ENCODE data around the gene COMMD8. TPM values are rescaled to one million over a fixed set of nuclear protein-coding genes. Genes with fewer than 3 reads are reported as not detected.
"Not testable (repeated sequence)": the region's sequence is repeated elsewhere in the genome, so short reads cannot be mapped to it uniquely, and the experiment has no call there.

The COMMD8 gene
- 10 to 100 TPM; 11.3 to 19.7 (median 16.3) TPM for total RNA-seq

GRCh38 chr4:47463235-47463956 lies at the start of gene COMMD8:
Gene COMMD8, minus strand, starts transcription at chr4:47463702. Its CDS starts 51 bp downstream, at chr4:47463651.
- Histone ChIP-seq H3K4me3 (peak within 1 kb of the TSS; percentile 64 to 97 (median 79)), H3K27ac (peak within 1 kb of the TSS; percentile 71 to 79), H3K4me1 (replicated peaks in 1 of 2) (peaks cover 0 to 14% of the 10 kb centered on the region in 2 donors)
- peak; percentile 90 to 98 (median 97) for ATAC-seq (replicated peaks in 6 of 8)
- 0 to 1% (median 0%) methylated on average over 1 to 14 of the region's 51 CpGs; no CpG with 5 or more reads in 1 of the 10 experiments for WGBS, 10 experiments
- in situ Hi-C loops (cut with MboI; ENCODE audit: low pct_unique_long_range_greater_than_20kb in 2 of 9, low sequenced_read_pairs in 9 of 9, unreplicated experiment in 9 of 9): no loop called here

DNA sequence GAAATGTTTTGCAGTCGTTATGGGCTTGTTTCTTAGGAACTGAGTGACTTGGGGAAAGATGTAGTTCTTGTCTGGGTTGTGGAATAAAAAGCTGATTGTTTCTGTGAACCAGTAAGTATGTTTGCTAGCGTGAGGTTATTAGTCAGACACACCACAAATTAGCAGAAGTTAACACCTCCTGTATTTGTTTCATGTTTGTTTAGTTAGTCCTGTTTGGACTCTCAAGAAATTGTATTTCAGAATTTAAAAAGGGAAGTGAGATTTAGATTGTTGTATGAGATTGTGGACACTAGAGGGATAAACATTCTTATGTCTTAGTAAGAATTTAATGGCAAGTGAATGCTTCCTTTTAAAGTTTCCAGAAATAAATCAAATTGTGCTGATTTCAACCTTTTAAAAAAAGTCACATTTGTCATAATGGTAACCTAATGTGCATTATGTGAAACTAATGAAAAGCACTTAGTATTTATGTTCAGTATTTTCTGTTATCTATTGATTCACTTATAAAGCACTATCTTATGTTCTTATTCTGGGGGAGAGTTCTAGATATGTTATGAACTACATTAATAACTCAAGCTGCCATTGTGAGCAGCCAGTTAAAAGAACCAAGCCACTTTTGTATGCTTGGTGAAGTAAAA lies 47.1 kb upstream of the COMMD8 start:
- Histone ChIP-seq H3K4me1 (replicated peaks in 1 of 2) (peaks cover 3 to 6% of the 10 kb centered on the region in 2 donors), H3K4me3 (no peak overlapping the region), H3K27ac (no peak overlapping the region)
- WGBS, 10 experiments: 0 to 86% (median 42%) methylated on average over 1 to 2 of the region's 2 CpGs; no CpG with 5 or more reads in 3 of the 10 experiments
- in situ Hi-C loops (cut with MboI; ENCODE audit: low pct_unique_long_range_greater_than_20kb in 2 of 9, low sequenced_read_pairs in 9 of 9, unreplicated experiment in 9 of 9): no loop called here
- peak in 3 of 8 experiments; percentile 16 to 48 (median 40) for ATAC-seq (replicated peaks in 6 of 8)

- Histone ChIP-seq H3K4me1 (replicated peaks in 1 of 2) (peaks cover 3 to 6% of the 10 kb centered on the region in 2 donors), H3K4me3 (no peak overlapping the region), H3K27ac (no peak overlapping the region)
- peak in 1 of 8 experiments; percentile 53 for ATAC-seq (replicated peaks in 6 of 8)
- 33 to 100% (median 85%) methylated on average over 2 to 3 of the region's 3 CpGs; no CpG with 5 or more reads in 3 of the 10 experiments for WGBS, 10 experiments
- in situ Hi-C loops (cut with MboI; ENCODE audit: low pct_unique_long_range_greater_than_20kb in 2 of 9, low sequenced_read_pairs in 9 of 9, unreplicated experiment in 9 of 9): no loop called here
Measured at GRCh38 chr4:47505666-47506065, 42.2 kb upstream of the COMMD8 start.

- Histone ChIP-seq H3K4me1 (replicated peaks in 1 of 2) (peaks cover 2 to 4% of the 10 kb centered on the region in 2 donors), H3K4me3 (no peak overlapping the region), H3K27ac (no peak overlapping the region)
- in situ Hi-C loops (cut with MboI; ENCODE audit: low pct_unique_long_range_greater_than_20kb in 2 of 9, low sequenced_read_pairs in 9 of 9, unreplicated experiment in 9 of 9): no loop called here
- WGBS, 10 experiments: 60 to 100% (median 80%) methylated on average over 1 to 3 of the region's 3 CpGs; no CpG with 5 or more reads in 2 of the 10 experiments
- ATAC-seq (replicated peaks in 6 of 8): peak in 3 of 8 experiments; percentile 53 to 85 (median 83)
Measured at GRCh38 chr4:47505147-47505546, 41.6 kb upstream of the COMMD8 start.

DNA sequence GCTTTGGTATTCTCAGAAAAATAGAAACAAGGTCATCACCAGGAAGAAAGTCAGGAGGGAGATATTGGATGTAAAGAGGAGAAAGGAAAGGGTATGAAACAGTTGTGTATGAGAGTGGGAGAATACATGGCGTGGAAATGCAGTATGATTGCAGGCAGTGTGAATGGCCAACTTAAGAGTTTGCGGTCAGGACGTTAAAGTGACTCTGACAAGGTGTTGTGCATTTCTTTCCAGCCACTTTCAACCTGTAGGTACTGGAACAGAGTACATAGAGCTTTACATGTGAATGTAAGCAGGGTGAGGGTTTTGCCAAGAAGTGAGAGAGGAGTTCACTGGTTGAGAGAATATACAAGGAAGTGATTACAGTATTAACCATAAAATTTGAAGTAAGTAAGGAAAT lies 37.3 kb upstream of the COMMD8 start:
- Histone ChIP-seq H3K4me1 (replicated peaks in 1 of 2) (no peaks in the 10 kb centered on the region), H3K4me3 (no peak overlapping the region), H3K27ac (no peak overlapping the region)
- ATAC-seq (replicated peaks in 6 of 8): no peak
- 0 to 90% (median 47%) methylated on average over 1 to 3 of the region's 3 CpGs; no CpG with 5 or more reads in 2 of the 10 experiments for WGBS, 10 experiments
- in situ Hi-C loops (cut with MboI; ENCODE audit: low pct_unique_long_range_greater_than_20kb in 2 of 9, low sequenced_read_pairs in 9 of 9, unreplicated experiment in 9 of 9): no loop called here

DNA sequence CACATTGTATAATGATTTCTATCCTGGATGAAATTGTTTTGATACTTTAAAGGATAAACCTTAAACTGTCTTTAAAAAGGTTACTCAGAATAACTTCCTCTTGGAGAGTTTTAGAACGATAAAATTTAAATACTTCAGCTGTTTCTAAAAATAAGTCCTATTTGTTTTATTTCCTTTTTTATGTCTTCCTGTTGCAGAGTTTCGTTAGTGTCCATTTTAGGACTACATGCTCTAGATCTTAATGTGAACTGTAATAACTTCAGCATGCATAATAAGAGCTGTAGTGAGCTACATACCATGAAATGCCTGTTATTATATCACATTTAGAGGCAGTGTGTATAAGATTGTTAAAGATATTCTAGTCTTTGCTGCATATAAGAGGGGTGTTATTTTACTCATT lies 36.2 kb upstream of the COMMD8 start:
- WGBS, 10 experiments: 14 to 100% (median 89%) methylated on average over 1 to 2 of the region's 2 CpGs
- no peaks in the 10 kb centered on the region for H3K4me1 ChIP-seq (replicated peaks in 1 of 2)
- H3K27ac ChIP-seq: no peak overlapping the region
- in situ Hi-C loops (cut with MboI; ENCODE audit: low pct_unique_long_range_greater_than_20kb in 2 of 9, low sequenced_read_pairs in 9 of 9, unreplicated experiment in 9 of 9): no loop called here
- no peak overlapping the region for H3K4me3 ChIP-seq
- peak in 1 of 8 experiments; percentile 29 for ATAC-seq (replicated peaks in 6 of 8)

DNA sequence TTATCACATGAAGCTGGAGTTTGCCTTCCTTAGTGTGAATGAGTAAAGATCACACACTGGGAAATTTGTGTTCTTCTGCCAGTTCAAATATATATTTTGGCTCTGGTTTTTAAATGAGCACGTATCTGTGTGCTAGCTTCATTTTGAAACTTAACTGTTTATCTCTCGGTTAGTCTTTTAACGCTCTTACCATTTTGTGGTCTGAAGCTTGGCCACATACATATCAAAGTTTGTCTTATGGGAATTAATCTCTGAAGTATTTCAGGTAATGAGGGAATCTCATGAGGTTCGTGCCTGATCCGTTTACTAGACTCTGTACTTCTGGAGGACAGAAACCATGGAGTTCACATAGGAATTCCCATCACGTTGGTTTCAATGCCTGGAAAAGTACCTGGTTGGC lies 35.4 kb upstream of the COMMD8 start:
- H3K27ac ChIP-seq: no peak overlapping the region
- in situ Hi-C loops (cut with MboI; ENCODE audit: low pct_unique_long_range_greater_than_20kb in 2 of 9, low sequenced_read_pairs in 9 of 9, unreplicated experiment in 9 of 9): no loop called here
- no peaks in the 10 kb centered on the region for H3K4me1 ChIP-seq (replicated peaks in 1 of 2)
- WGBS, 10 experiments: 78 to 100% (median 90%) methylated on average over 1 to 6 of the region's 6 CpGs
- H3K4me3 ChIP-seq: no peak overlapping the region
- ATAC-seq (replicated peaks in 6 of 8): no peak

- in situ Hi-C loops (cut with MboI; ENCODE audit: low pct_unique_long_range_greater_than_20kb in 2 of 9, low sequenced_read_pairs in 9 of 9, unreplicated experiment in 9 of 9): no loop called here
- WGBS, 10 experiments: 0 to 96% (median 54%) methylated on average over 1 to 4 of the region's 4 CpGs
- H3K4me3 ChIP-seq: no peak overlapping the region
- no peak overlapping the region for H3K27ac ChIP-seq
- no peak for ATAC-seq (replicated peaks in 6 of 8)
- no peaks in the 10 kb centered on the region for H3K4me1 ChIP-seq (replicated peaks in 1 of 2)
Measured at GRCh38 chr4:47494124-47494430, 30.6 kb upstream of the COMMD8 start.

GRCh38 chr4:47493238-47494123 lies 30.0 kb upstream of the COMMD8 start:
- in situ Hi-C loops (cut with MboI; ENCODE audit: low pct_unique_long_range_greater_than_20kb in 2 of 9, low sequenced_read_pairs in 9 of 9, unreplicated experiment in 9 of 9): no loop called here
- WGBS, 10 experiments: 88 to 100% (median 92%) methylated on average over 2 of the region's 3 CpGs; no CpG with 5 or more reads in 3 of the 10 experiments

DNA sequence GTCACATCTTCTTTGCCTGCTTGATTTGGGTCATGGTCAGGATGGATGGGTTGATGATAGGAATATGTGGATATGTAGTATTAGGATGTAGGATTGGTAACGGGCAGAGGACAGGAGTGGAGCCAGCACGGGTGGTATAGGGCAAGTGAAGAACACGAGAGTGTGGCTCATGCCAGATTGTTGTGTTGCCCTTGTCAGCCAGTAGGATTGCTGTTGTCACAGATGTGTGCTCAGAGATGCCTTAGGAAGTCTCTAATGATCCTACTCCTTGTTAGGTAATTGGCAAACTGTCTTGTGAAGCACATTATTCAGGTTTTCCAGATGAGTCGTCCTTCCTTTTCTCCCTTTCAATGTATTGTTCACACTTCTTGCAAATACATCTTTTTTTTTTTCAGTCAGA lies 27.0 kb upstream of the COMMD8 start:
- Histone ChIP-seq H3K4me3 (no peak overlapping the region), H3K27ac (no peak overlapping the region), H3K4me1 (replicated peaks in 1 of 2) (peaks cover 3 to 5% of the 10 kb centered on the region in 2 donors)
- in situ Hi-C loops (cut with MboI; ENCODE audit: low pct_unique_long_range_greater_than_20kb in 2 of 9, low sequenced_read_pairs in 9 of 9, unreplicated experiment in 9 of 9): no loop called here
- ATAC-seq (replicated peaks in 6 of 8): peak in 4 of 8 experiments; percentile 40 to 88 (median 74)
- WGBS, 10 experiments: 37 to 88% (median 60%) methylated on average over 1 to 4 of the region's 4 CpGs; no CpG with 5 or more reads in 3 of the 10 experiments

More at GRCh38 chr4:47493238-47494123, 30.0 kb upstream of the COMMD8 start:
- Histone ChIP-seq H3K4me3 (no peak overlapping the region), H3K4me1 (replicated peaks in 1 of 2) (no peaks in the 10 kb centered on the region), H3K27ac (no peak overlapping the region)
- no peak for ATAC-seq (replicated peaks in 6 of 8)

DNA sequence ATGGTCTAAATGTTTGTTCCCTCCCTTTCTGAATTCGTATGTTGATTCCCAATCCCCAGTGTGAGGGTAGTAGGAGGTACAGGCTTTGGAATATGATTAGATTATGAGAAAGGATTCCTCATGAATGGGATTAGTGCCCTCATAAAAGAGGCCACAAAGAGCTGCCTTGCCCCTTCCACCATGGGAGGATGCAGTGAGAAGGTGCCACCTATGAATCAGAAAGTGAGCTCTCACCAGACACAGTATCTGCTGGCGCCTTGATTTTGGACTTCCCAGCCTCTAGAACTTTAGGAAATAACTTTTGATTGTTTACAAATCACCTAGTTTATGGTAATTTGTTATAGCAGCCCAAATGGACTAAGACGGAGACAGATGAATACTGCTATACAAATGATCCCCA lies 25.2 kb upstream of the COMMD8 start:
- in situ Hi-C loops (cut with MboI; ENCODE audit: low pct_unique_long_range_greater_than_20kb in 2 of 9, low sequenced_read_pairs in 9 of 9, unreplicated experiment in 9 of 9): no loop called here
- no peak overlapping the region for H3K4me3 ChIP-seq
- H3K4me1 ChIP-seq (replicated peaks in 1 of 2): peaks cover 3 to 5% of the 10 kb centered on the region in 2 donors
- no peak for ATAC-seq (replicated peaks in 6 of 8)
- no peak overlapping the region for H3K27ac ChIP-seq
- 13 to 67% (median 52%) methylated on average over 1 to 3 of the region's 3 CpGs; no CpG with 5 or more reads in 1 of the 10 experiments for WGBS, 10 experiments

DNA sequence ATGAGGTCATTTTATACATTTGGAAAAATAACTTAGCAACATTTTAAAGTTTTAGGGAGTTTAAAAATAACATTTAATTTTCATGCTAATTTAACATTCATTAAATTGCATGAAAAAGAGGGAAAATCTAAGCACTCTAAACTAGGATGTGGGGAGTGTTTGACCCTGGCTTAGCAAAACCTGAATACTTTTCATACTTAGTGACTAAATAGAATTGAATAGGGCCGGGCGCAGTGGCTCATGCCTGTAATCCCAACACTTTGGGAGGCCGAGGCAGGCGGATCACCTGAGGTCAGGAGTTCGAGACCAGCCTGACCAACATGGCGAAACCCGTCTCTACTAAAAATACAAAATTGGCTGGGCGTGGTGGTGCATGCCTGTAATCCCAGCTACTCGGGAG lies 23.2 kb upstream of the COMMD8 start:
- in situ Hi-C loops (cut with MboI; ENCODE audit: low pct_unique_long_range_greater_than_20kb in 2 of 9, low sequenced_read_pairs in 9 of 9, unreplicated experiment in 9 of 9); H3K4me3 ChIP-seq; ATAC-seq (replicated peaks in 6 of 8); H3K4me1 ChIP-seq (replicated peaks in 1 of 2); H3K27ac ChIP-seq: not testable (repeated sequence)
- WGBS, 10 experiments: 81 to 100% (median 96%) methylated on average over 1 to 5 of the region's 9 CpGs

DNA sequence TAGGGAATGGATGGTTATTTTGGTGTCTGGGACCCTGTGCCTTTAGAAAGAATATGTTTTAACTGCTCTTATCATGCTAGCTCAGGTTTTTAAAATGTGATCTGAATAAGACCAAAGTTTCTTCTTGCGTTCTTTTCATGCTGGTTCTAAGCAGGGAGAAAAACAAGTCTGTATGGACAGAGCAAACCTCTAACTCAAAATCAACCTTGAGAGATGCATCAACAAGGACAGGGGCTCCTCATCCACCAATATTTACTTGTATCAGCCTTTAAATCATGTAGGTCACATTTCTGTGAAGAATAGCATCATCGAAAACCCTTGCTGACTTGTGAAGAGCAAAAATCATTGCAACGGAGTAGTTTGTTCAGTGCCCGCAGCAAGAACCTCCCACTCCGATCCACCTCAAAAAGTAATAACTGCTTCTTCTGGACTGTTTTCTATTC lies 22.8 kb upstream of the COMMD8 start:
- Histone ChIP-seq H3K4me3 (peak overlapping the region; percentile 49 to 75 (median 54)), H3K4me1 (replicated peaks in 1 of 2) (peaks cover 3 to 5% of the 10 kb centered on the region in 2 donors), H3K27ac (no peak overlapping the region)
- no peak for ATAC-seq (replicated peaks in 6 of 8)
- 0 to 82% (median 43%) methylated on average over 1 to 5 of the region's 5 CpGs for WGBS, 10 experiments
- in situ Hi-C loops (cut with MboI; ENCODE audit: low pct_unique_long_range_greater_than_20kb in 2 of 9, low sequenced_read_pairs in 9 of 9, unreplicated experiment in 9 of 9): no loop called here

All from motor neuron (in vitro differentiated cells).